ENCODE data around the gene SYT9. TPM values are rescaled to one million over a fixed set of nuclear protein-coding genes. Genes with fewer than 3 reads are reported as not detected.

Gene SYT9
- total and polyA plus RNA-seq, 2 of the 8 experiments (the other 6 are each of a cell fraction or from before 2014, with no cell fraction given), result 1.5 to 2.9 TPM

GRCh38 chr11:7490054-7490453 lies 238.3 kb downstream of the SYT9 start:
- Histone ChIP-seq H2AFZ (ENCODE audit: low read length) (no peak overlapping the region), H3K56ac (replicated peaks; ENCODE audit: insufficient read length, low read depth, low read length) (no peak overlapping the region), H3K9ac (replicated peaks in 1 of 4; ENCODE audit: extremely low read depth in 1 of 4, low read depth in 3 of 4, low read length in 3 of 4) (no peak overlapping the region), H3K36me3 (ENCODE audit: control insufficient read depth in 2 of 4, insufficient read depth in 4 of 4, low read length in 3 of 4) (no peaks in the 10 kb centered on the region), H3K27ac (ENCODE audit: low read depth, low read length) (no peak overlapping the region), H3K9me3 (ENCODE audit: insufficient read depth in 2 of 2, low read depth in 1 of 2, low read length in 1 of 2) (no peaks in the 10 kb centered on the region), H2BK15ac (ENCODE audit: low read length) (no peak overlapping the region), H3K14ac (ENCODE audit: insufficient read length) (no peak overlapping the region), H4K20me1 (replicated peaks in 1 of 2; ENCODE audit: control insufficient read depth in 1 of 2, insufficient read depth in 2 of 2, low read length in 2 of 2) (no peaks in the 10 kb centered on the region), H4K91ac (replicated peaks; ENCODE audit: insufficient read length, low read length) (no peak overlapping the region), H2BK12ac (ENCODE audit: low read depth, low read length) (no peak overlapping the region), H3K23ac (ENCODE audit: insufficient read length) (no peak overlapping the region), H2BK120ac (replicated peaks; ENCODE audit: low read depth, low read length) (no peak overlapping the region), H3K4me3 (ENCODE audit: extremely low read depth in 1 of 4, insufficient read depth in 2 of 4, low read depth in 3 of 4, low read length in 4 of 4) (no peak overlapping the region), H3K79me2 (ENCODE audit: control insufficient read depth in 1 of 2, insufficient read depth in 2 of 2, low read length in 2 of 2) (no peaks in the 10 kb centered on the region), H3K27me3 (replicated peaks in 1 of 4; ENCODE audit: control insufficient read depth in 3 of 4, extremely low read depth in 1 of 4, insufficient read depth in 3 of 4, low read length in 3 of 4) (no peaks in the 10 kb centered on the region), H2AK5ac (ENCODE audit: low read depth, low read length) (no peak overlapping the region; the same call in 1 of the 2 replicates), H3K79me1 (ENCODE audit: low read depth, low read length) (no peaks in the 10 kb centered on the region), H3K18ac (ENCODE audit: extremely low read depth, low read length) (no peak overlapping the region), H4K8ac (ENCODE audit: extremely low read depth, insufficient read depth, low read length) (no peak overlapping the region), H4K5ac (ENCODE audit: insufficient read length, low read depth, low read length) (no peak overlapping the region), H3K23me2 (ENCODE audit: low read depth, low read length) (no peaks in the 10 kb centered on the region), H3K4me1 (replicated peaks in 1 of 4; ENCODE audit: control insufficient read depth in 3 of 4, insufficient read depth in 4 of 4, low read length in 3 of 4) (peaks cover 0 to 8% (median 2%) of the 10 kb centered on the region in 4 experiments; a peak in 3 of 7 replicates), H2BK5ac (ENCODE audit: low read depth, low read length) (no peak overlapping the region), H2BK20ac (ENCODE audit: low read length) (no peak overlapping the region), H3K4me2 (ENCODE audit: insufficient read depth in 1 of 2, low read depth in 2 of 2, low read length in 2 of 2) (no peak overlapping the region), H3K4ac (replicated peaks; ENCODE audit: insufficient read length, low read depth, low read length) (no peak overlapping the region)
- ChIA-PET POLR2A (ENCODE audit: partially characterized antibody) (interaction anchor here (0.8 to 1.9 kb wide), 2 partner anchors 9 to 20 kb away, joined by 3 to 4 read pairs; no protein-coding TSS in a partner anchor), CTCF (ENCODE audit: partially characterized antibody) (interaction anchor here (0.7 to 2.7 kb wide), 8 partner anchors 11 to 677 kb away, joined by 3 to 8 read pairs (median 3); partner anchors contain the start of gene PPFIBP2)
- DNase-seq (ENCODE audit: low read depth in 1 of 2, low spot score in 2 of 2) (no peak), FAIRE-seq (no peak)
- WGBS, 2 experiments (ENCODE audit: extremely low coverage in 1 of 2, insufficient coverage in 1 of 2, insufficient read length in 1 of 2, insufficient replicate concordance in 2 of 2, low coverage in 1 of 2, low lambda C conversion rate in 2 of 2, missing lambda C conversion rate in 1 of 2), result 84% methylated on average over 3 of the region's 4 CpGs; no CpG with 5 or more reads in 1 of the 2 experiments
- TF ChIP-seq CHD1 (IDR thresholded peaks at IDR 0.05; ENCODE audit: low read depth, low read length) (no peak), SRF (IDR thresholded peaks at IDR 0.05; ENCODE audit: low read depth, low read length) (no peak), RNF2 (IDR thresholded peaks at IDR 0.05; ENCODE audit: borderline replicate concordance, low read depth, low read length, missing control alignments, poor library complexity, severe bottlenecking) (no peak), EP300 (IDR thresholded peaks at IDR 0.05; ENCODE audit: borderline replicate concordance in 1 of 2, low read depth in 2 of 2, low read length in 2 of 2) (no peak), POLR2A (IDR thresholded peaks at IDR 0.05; ENCODE audit: control extremely low read depth in 1 of 2, low read depth in 2 of 2, low read length in 2 of 2) (no peak), TAF1 (IDR thresholded peaks at IDR 0.05; ENCODE audit: low read depth, low read length) (no peak), YY1 (IDR thresholded peaks at IDR 0.05; ENCODE audit: low read depth, low read length) (no peak), CBX5 (IDR thresholded peaks at IDR 0.05; ENCODE audit: low read depth, low read length) (no peak), SP4 (IDR thresholded peaks at IDR 0.05; ENCODE audit: low read length) (no peak), POU5F1 (IDR thresholded peaks at IDR 0.05; ENCODE audit: low read depth, low read length) (no peak)
- TF ChIP-seq, protein P1, sequence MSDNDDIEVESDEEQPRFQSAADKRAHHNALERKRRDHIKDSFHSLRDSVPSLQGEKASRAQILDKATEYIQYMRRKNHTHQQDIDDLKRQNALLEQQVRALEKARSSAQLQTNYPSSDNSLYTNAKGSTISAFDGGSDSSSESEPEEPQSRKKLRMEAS (IDR thresholded peaks at IDR 0.05), result no peak
- TF ChIP-seq, protein P2, sequence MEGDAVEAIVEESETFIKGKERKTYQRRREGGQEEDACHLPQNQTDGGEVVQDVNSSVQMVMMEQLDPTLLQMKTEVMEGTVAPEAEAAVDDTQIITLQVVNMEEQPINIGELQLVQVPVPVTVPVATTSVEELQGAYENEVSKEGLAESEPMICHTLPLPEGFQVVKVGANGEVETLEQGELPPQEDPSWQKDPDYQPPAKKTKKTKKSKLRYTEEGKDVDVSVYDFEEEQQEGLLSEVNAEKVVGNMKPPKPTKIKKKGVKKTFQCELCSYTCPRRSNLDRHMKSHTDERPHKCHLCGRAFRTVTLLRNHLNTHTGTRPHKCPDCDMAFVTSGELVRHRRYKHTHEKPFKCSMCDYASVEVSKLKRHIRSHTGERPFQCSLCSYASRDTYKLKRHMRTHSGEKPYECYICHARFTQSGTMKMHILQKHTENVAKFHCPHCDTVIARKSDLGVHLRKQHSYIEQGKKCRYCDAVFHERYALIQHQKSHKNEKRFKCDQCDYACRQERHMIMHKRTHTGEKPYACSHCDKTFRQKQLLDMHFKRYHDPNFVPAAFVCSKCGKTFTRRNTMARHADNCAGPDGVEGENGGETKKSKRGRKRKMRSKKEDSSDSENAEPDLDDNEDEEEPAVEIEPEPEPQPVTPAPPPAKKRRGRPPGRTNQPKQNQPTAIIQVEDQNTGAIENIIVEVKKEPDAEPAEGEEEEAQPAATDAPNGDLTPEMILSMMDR (IDR thresholded peaks at IDR 0.05; ENCODE audit: control extremely low read depth in 1 of 3, insufficient read depth in 1 of 3, low read depth in 1 of 3, low read length in 3 of 3), result no peak

Data from H1 (cell line).